ENCODE results near the gene ACOT7.

Gene ACOT7

DNA sequence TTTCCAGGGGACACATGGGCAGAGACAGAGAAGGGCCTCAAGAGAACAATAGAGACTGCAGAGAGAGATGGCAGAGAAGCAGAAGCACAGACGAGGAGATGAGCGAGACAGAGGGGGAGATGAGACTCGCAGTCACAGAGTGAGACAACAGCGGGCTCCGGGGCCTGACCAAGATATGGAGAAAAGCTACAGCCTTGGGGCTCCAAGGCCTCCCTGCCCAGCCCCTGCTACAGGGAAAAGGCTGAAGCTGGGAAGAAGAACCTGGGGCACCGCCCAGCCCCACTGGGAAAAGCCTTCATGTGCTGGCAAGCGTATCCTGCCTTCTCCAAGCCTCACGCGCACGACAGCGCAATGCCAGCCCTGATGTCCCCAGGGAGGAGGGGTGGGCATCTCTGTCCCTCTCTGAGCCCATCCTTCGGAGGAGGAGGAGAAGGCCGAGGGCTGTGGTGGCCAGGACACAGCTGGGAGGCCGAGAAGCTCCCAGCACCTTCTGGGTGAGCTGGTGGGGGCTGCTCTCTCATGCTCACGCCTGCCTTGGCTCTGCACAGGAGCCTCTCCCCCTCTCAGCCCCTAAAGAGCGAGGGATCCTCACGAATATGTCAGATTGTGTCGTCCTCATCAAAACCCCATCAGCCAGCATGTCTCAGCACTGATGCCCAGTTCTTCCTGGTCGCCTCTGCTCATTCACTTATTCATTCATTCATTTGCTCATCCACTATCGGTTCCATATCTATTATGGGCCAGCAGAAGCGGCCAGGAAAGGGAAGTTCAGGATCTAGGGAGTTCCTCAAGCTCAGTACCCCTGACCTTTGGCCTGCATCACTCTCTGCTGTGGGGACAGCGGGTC lies 56.6 kb downstream of the ACOT7 start:
- TF ChIP-seq RAD21 (IDR thresholded peaks at IDR 0.05; ENCODE audit: low read depth) (no peak), REST (IDR thresholded peaks at IDR 0.05; ENCODE audit: low read depth) (no peak), EGR1 (IDR thresholded peaks at IDR 0.05) (no peak)
- TF ChIP-seq, protein P1, sequence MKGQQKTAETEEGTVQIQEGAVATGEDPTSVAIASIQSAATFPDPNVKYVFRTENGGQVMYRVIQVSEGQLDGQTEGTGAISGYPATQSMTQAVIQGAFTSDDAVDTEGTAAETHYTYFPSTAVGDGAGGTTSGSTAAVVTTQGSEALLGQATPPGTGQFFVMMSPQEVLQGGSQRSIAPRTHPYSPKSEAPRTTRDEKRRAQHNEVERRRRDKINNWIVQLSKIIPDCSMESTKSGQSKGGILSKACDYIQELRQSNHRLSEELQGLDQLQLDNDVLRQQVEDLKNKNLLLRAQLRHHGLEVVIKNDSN (IDR thresholded peaks at IDR 0.05), result no peak

- TF ChIP-seq FOXM1 (IDR thresholded peaks at IDR 0.05; ENCODE audit: borderline replicate concordance, low read depth), result no peak
- TF ChIP-seq, protein P1 (IDR thresholded peaks at IDR 0.05), result no peak
- TF ChIP-seq, protein P2, sequence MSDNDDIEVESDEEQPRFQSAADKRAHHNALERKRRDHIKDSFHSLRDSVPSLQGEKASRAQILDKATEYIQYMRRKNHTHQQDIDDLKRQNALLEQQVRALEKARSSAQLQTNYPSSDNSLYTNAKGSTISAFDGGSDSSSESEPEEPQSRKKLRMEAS (IDR thresholded peaks at IDR 0.05), result no peak
- no peak for TF ChIP-seq TAF1 (IDR thresholded peaks at IDR 0.05; ENCODE audit: low read depth)
- no peak for TF ChIP-seq CEBPB (IDR thresholded peaks at IDR 0.05)
- no peak for TF ChIP-seq TCF12 (IDR thresholded peaks at IDR 0.05; ENCODE audit: low read depth)
These were observed 59.1 kb downstream of the ACOT7 start for GRCh38 chr1:6334261-6334993.

DNA sequence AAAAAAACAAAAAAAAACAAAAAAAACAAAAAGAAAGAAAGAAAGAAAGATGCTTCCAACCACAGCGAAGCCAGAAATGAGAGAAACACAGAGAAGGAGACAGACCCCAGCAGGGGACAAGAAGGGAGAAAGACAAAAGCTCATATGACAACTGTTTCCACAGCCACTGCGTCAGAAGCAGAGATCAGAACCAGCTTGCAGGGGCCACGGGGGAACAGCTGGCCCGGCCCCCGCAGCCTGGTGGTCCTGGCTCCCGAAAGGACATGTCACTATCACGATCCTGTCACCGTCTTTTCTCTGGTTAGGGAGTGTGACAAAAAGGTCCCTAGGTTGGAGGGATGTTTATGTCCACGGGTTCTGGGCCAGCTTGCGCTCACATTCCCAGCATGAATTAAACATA lies 60.7 kb downstream of the ACOT7 start:
- no peak for TF ChIP-seq CEBPB (IDR thresholded peaks at IDR 0.05)
- TF ChIP-seq, protein P1 (IDR thresholded peaks at IDR 0.05), result no peak

GRCh38 chr1:6331543-6332273 lies 61.9 kb downstream of the ACOT7 start:
- peak; percentile 69; the same call in 1 of the 2 replicates for TF ChIP-seq NFIC (IDR thresholded peaks at IDR 0.05)
- TF ChIP-seq, protein P1 (IDR thresholded peaks at IDR 0.05), result no peak

DNA sequence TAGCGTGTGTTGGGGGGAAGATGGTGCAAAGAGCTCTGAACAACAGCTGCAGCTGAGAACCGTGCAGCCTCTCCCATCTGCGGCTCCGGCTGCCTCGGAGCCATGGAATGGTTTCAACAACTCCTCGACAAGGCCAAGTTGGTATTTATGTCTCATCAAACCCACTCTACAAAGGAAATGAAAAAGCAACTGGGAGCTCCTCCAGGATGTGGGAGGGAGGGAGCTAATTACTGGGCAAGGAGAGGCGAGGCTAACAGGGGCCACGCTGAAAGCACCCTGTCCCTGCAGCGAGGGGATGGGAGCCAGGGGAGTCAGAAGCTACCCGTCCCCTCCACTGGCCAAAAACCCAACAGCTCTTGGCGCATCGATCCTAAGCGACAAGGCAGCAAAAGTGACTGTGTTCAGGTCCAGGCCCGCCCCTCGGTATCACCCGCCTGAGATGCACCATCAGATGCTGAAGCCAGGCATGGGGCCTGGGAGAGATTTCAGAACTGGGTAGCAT lies 63.1 kb downstream of the ACOT7 start:
- no peak for TF ChIP-seq YY1 (IDR thresholded peaks at IDR 0.05; ENCODE audit: low read depth)
- TF ChIP-seq, protein P2 (IDR thresholded peaks at IDR 0.05), result no peak
- TF ChIP-seq CREB1 (IDR thresholded peaks at IDR 0.05; ENCODE audit: low read depth), result no peak
- TF ChIP-seq CEBPB (IDR thresholded peaks at IDR 0.05), result no peak
- no peak for TF ChIP-seq RAD21 (IDR thresholded peaks at IDR 0.05; ENCODE audit: low read depth)
- no peak for TF ChIP-seq TAF1 (IDR thresholded peaks at IDR 0.05; ENCODE audit: low read depth)
- no peak for TF ChIP-seq TCF12 (IDR thresholded peaks at IDR 0.05; ENCODE audit: low read depth)
- TF ChIP-seq ZBTB7A (IDR thresholded peaks at IDR 0.05; ENCODE audit: low read depth), result no peak
- TF ChIP-seq, protein P1 (IDR thresholded peaks at IDR 0.05), result no peak
- no peak for TF ChIP-seq TEAD4 (IDR thresholded peaks at IDR 0.05)
- TF ChIP-seq EP300 (IDR thresholded peaks at IDR 0.05; ENCODE audit: borderline replicate concordance), result no peak
- no peak for TF ChIP-seq FOXM1 (IDR thresholded peaks at IDR 0.05; ENCODE audit: borderline replicate concordance, low read depth)
- no peak for TF ChIP-seq REST (IDR thresholded peaks at IDR 0.05; ENCODE audit: low read depth)
- TF ChIP-seq NFIC (IDR thresholded peaks at IDR 0.05), result no peak
- no peak for TF ChIP-seq EGR1 (IDR thresholded peaks at IDR 0.05)
